HG02885 (cell line): ENCODE results near the gene MARCHF6.

Experiments
- ATAC-seq: cut with Tn5 transposase; IDR thresholded peaks from one replicate; pipeline ENCODE4 v1.9.1; 2021; ENCODE audit warnings: mild to moderate bottlenecking; ENCODE audit not compliant: unreplicated experiment, poor library complexity

MARCHF6 gene

GRCh38 chr5:10323588-10324488, 29.7 kb upstream of the MARCHF6 start:
- ATAC-seq: no peak

GRCh38 chr5:10324518-10325370, 28.8 kb upstream of the MARCHF6 start:
- no peak for ATAC-seq

- ATAC-seq: no peak
Measured at GRCh38 chr5:10328323-10328722, 25.2 kb upstream of the MARCHF6 start.

- ATAC-seq: no peak
Measured at GRCh38 chr5:10329446-10329819, 24.1 kb upstream of the MARCHF6 start.

- ATAC-seq: no peak
Measured at GRCh38 chr5:10329820-10330481, 23.5 kb upstream of the MARCHF6 start.

GRCh38 chr5:10330511-10331230, 22.8 kb upstream of the MARCHF6 start:
- no peak for ATAC-seq

- no peak for ATAC-seq
Measured at GRCh38 chr5:10331341-10331796, 22.1 kb upstream of the MARCHF6 start.

- no peak for ATAC-seq
Measured at GRCh38 chr5:10332301-10332700, 21.2 kb upstream of the MARCHF6 start.

- ATAC-seq: peak; percentile 57
Measured at GRCh38 chr5:10333154-10334006, 20.1 kb upstream of the MARCHF6 start.

GRCh38 chr5:10334831-10335230, 18.7 kb upstream of the MARCHF6 start:
- no peak for ATAC-seq

GRCh38 chr5:10335711-10336470, 17.6 kb upstream of the MARCHF6 start:
- no peak for ATAC-seq

GRCh38 chr5:10337107-10337506, 16.4 kb upstream of the MARCHF6 start:
- no peak for ATAC-seq

- ATAC-seq: no peak
Measured at GRCh38 chr5:10337986-10338385, 15.5 kb upstream of the MARCHF6 start.

- no peak for ATAC-seq
Measured at GRCh38 chr5:10338686-10339057, 14.8 kb upstream of the MARCHF6 start.

GRCh38 chr5:10339058-10339811, 14.3 kb upstream of the MARCHF6 start:
- ATAC-seq: no peak

GRCh38 chr5:10339958-10340357, 13.5 kb upstream of the MARCHF6 start:
- no peak for ATAC-seq

GRCh38 chr5:10343486-10343885, 10.0 kb upstream of the MARCHF6 start:
- no peak for ATAC-seq
